ENCODE results near the gene GSTM5. TPM values are rescaled to one million over a fixed set of nuclear protein-coding genes. Genes with fewer than 3 reads are reported as not detected.

The GSTM5 gene
- total and polyA plus RNA-seq, 2 of the 8 experiments (the other 6 are each of a cell fraction or from before 2014, with no cell fraction given), result 0.24 to 0.89 TPM

- no peak for TF ChIP-seq ATF3 (IDR thresholded peaks at IDR 0.05; ENCODE audit: insufficient read depth, low read depth, low read length)
- no peak for TF ChIP-seq HDAC2 (IDR thresholded peaks at IDR 0.05; ENCODE audit: borderline replicate concordance in 1 of 2, low read depth in 2 of 2, low read length in 2 of 2)
- TF ChIP-seq POU5F1 (IDR thresholded peaks at IDR 0.05; ENCODE audit: low read depth, low read length), result no peak
- TF ChIP-seq BCL11A (IDR thresholded peaks at IDR 0.05; ENCODE audit: low read depth in 2 of 2, low read length in 2 of 2), result no peak
- TF ChIP-seq POLR2A (IDR thresholded peaks at IDR 0.05; ENCODE audit: control extremely low read depth in 1 of 2, low read depth in 2 of 2, low read length in 2 of 2), result peak; percentile 59 to 62; a peak in 2 of 3 replicates
- TF ChIP-seq CBX5 (IDR thresholded peaks at IDR 0.05; ENCODE audit: low read depth, low read length), result no peak
- TF ChIP-seq CHD1 (IDR thresholded peaks at IDR 0.05; ENCODE audit: low read depth, low read length), result no peak
- peak; percentile 43 for TF ChIP-seq ASH2L (IDR thresholded peaks at IDR 0.05; ENCODE audit: low read length)
- TF ChIP-seq PHF8 (conservative IDR thresholded peaks at IDR 0.05; ENCODE audit: low read depth, low read length), result peak; percentile 34
- peak; percentile 97 for TF ChIP-seq KDM4A (IDR thresholded peaks at IDR 0.05; ENCODE audit: low read depth, low read length, severe bottlenecking)
- TF ChIP-seq SP4 (IDR thresholded peaks at IDR 0.05; ENCODE audit: low read length), result peak; percentile 73; the same call in 1 of the 2 replicates
- peak; percentile 62 for TF ChIP-seq NRF1 (IDR thresholded peaks at IDR 0.05; ENCODE audit: low read depth, low read length)
- peak; percentile 52 for TF ChIP-seq EZH2 (IDR thresholded peaks at IDR 0.05; ENCODE audit: low read depth, low read length, severe bottlenecking)
- peak; percentile 88 for TF ChIP-seq MAX (IDR thresholded peaks at IDR 0.05)
- no peak for TF ChIP-seq BACH1 (IDR thresholded peaks at IDR 0.05; ENCODE audit: low read length)
- TF ChIP-seq KDM1A (IDR thresholded peaks at IDR 0.05; ENCODE audit: borderline replicate concordance, low read length), result no peak
Observed at GRCh38 chr1:109739738-109740614, 27.9 kb downstream of the GSTM5 start (continued).

Data from H1 (cell line).